HepG2 (cell line): ENCODE results near the gene PIK3CG.

Source experiments
- AHR ChIP-seq: IDR thresholded peaks from 2 replicates; pipeline ENCODE4 v1.6.1; 2018; ENCODE audit warnings: missing genetic modification reagents, missing compliant biosample characterization
- ATF6 ChIP-seq: sonication (generic); formaldehyde crosslinking; conservative IDR thresholded peaks from 2 replicates; pipeline ENCODE4 v1.4.0; 2020; ENCODE audit warnings: missing genetic modification reagents
- BCLAF1 ChIP-seq: fragments of 450-650 bp; IDR thresholded peaks from 2 replicates; pipeline ENCODE4 v1.6.1; 2017; ENCODE audit warnings: mild to moderate bottlenecking
- CTCF ChIP-seq: sonication (generic); formaldehyde crosslinking; IDR thresholded peaks from 2 replicates; pipeline ENCODE4 v1.5.0; 2020; ENCODE audit warnings: mild to moderate bottlenecking, missing genetic modification reagents, moderate library complexity
- KAT7 ChIP-seq: IDR thresholded peaks from 2 replicates; pipeline ENCODE4 v1.6.1; 2018; ENCODE audit warnings: borderline replicate concordance, missing compliant biosample characterization
- MXI1 ChIP-seq: IDR thresholded peaks from 3 replicates; pipeline ENCODE4 v1.6.1; 2012; ENCODE audit warnings: low read depth, low read length, inconsistent platforms, borderline replicate concordance
- MYC ChIP-seq: sonication (generic); formaldehyde crosslinking; IDR thresholded peaks from 2 replicates; pipeline ENCODE4 v1.9.0; 2021; ENCODE audit warnings: missing genetic modification reagents, borderline replicate concordance
- NONO ChIP-seq, 2 experiments: fragments of 450-650 bp in 1 of 2; sonication (generic) in 1 of 2; formaldehyde crosslinking in 1 of 2; IDR thresholded peaks in 1 of 2; conservative IDR thresholded peaks in 1 of 2; 2 replicates each; pipeline versions ENCODE4 v1.6.1 to v1.8.0; 2017 to 2022; ENCODE audit warnings: mild to moderate bottlenecking in 1 of 2, missing genetic modification reagents in 1 of 2, moderate library complexity in 1 of 2
- RXRA ChIP-seq: sonication (generic); formaldehyde crosslinking; IDR thresholded peaks from 2 replicates; pipeline ENCODE4 v1.5.1; 2020; ENCODE audit warnings: missing genetic modification reagents
- ZBTB39 ChIP-seq: sonication (generic); formaldehyde crosslinking; IDR thresholded peaks from 2 replicates; pipeline ENCODE4 v1.5.0; 2020; ENCODE audit warnings: missing genetic modification reagents
- ZNF260 ChIP-seq: sonication (generic); formaldehyde crosslinking; IDR thresholded peaks from 2 replicates; pipeline ENCODE4 v1.4.0; 2020; ENCODE audit warnings: missing genetic modification reagents, low read depth, mild to moderate bottlenecking, borderline replicate concordance
- ZNF331 ChIP-seq: sonication (generic); formaldehyde crosslinking; IDR thresholded peaks from 2 replicates; pipeline ENCODE4 v1.4.0; 2020; ENCODE audit warnings: missing genetic modification reagents
- ZZZ3 ChIP-seq: sonication (generic); formaldehyde crosslinking; IDR thresholded peaks from 2 replicates; pipeline ENCODE4 v1.4.0; 2020; ENCODE audit warnings: missing genetic modification reagents, mild to moderate bottlenecking, borderline replicate concordance

GRCh38 chr7:106872763-106873162 is 7.7 kb downstream of the PIK3CG start:
- no peak for TF ChIP-seq NONO (IDR thresholded peaks at IDR 0.05)
- TF ChIP-seq NONO (CRISPR knock-in tag; conservative IDR thresholded peaks at IDR 0.05) = no peak
- TF ChIP-seq ZNF260 (CRISPR knock-in tag) = no peak
- TF ChIP-seq CTCF (CRISPR knock-in tag) = no peak
- no peak for TF ChIP-seq RXRA (CRISPR knock-in tag)
- no peak for TF ChIP-seq MXI1
- TF ChIP-seq KAT7 = no peak
- no peak for TF ChIP-seq ZZZ3 (CRISPR knock-in tag)
- TF ChIP-seq MYC (CRISPR knock-in tag) = no peak
- no peak for TF ChIP-seq ZBTB39 (CRISPR knock-in tag)
- no peak for TF ChIP-seq ATF6 (CRISPR knock-in tag)
- no peak for TF ChIP-seq AHR (CRISPR knock-in tag)
- no peak for TF ChIP-seq ZNF331 (CRISPR knock-in tag)
- TF ChIP-seq BCLAF1 = no peak
